NCI-H446 (cell line): ENCODE data around the gene TBXAS1.

Experiments used
- DNase-seq, 2 experiments: peaks; one replicate each; lab custom pipeline; 2025; lab: John Stamatoyannopoulos, UW

Gene TBXAS1

GRCh38 chr7:139976838-139977656 lies 148.0 kb downstream of the TBXAS1 start:
- DNase-seq, result no peak

- no peak for DNase-seq
Observed at GRCh38 chr7:139981511-139981895, 152.4 kb downstream of the TBXAS1 start.

GRCh38 chr7:139982927-139983920 lies 154.2 kb downstream of the TBXAS1 start:
- DNase-seq, result no peak

GRCh38 chr7:139984642-139985539 lies 155.8 kb downstream of the TBXAS1 start:
- no peak for DNase-seq

GRCh38 chr7:139985811-139986210 lies 156.7 kb downstream of the TBXAS1 start:
- no peak for DNase-seq

GRCh38 chr7:139987691-139988516 lies 158.8 kb downstream of the TBXAS1 start:
- no peak for DNase-seq

- DNase-seq, result no peak
Observed at GRCh38 chr7:139989366-139990141, 160.5 kb downstream of the TBXAS1 start.

- no peak for DNase-seq
Observed at GRCh38 chr7:139990142-139990535, 161.1 kb downstream of the TBXAS1 start.

- no peak for DNase-seq
Observed at GRCh38 chr7:139990571-139991268, 161.7 kb downstream of the TBXAS1 start.

- DNase-seq, result no peak
Observed at GRCh38 chr7:139991269-139991666, 162.2 kb downstream of the TBXAS1 start.

- no peak for DNase-seq
Observed at GRCh38 chr7:139991911-139992310, 162.8 kb downstream of the TBXAS1 start.

- no peak for DNase-seq
Observed at GRCh38 chr7:139992353-139993044, 163.4 kb downstream of the TBXAS1 start.

GRCh38 chr7:139993169-139993568 lies 164.1 kb downstream of the TBXAS1 start:
- no peak for DNase-seq

- DNase-seq, result no peak
Observed at GRCh38 chr7:139993592-139993991, 164.5 kb downstream of the TBXAS1 start.

GRCh38 chr7:139994356-139994755 lies 165.3 kb downstream of the TBXAS1 start:
- DNase-seq, result no peak

GRCh38 chr7:139995017-139995915 lies 166.2 kb downstream of the TBXAS1 start:
- DNase-seq, result no peak

GRCh38 chr7:139998572-139998971 lies 169.5 kb downstream of the TBXAS1 start:
- DNase-seq, result no peak

- no peak for DNase-seq
Observed at GRCh38 chr7:139999516-139999915, 170.5 kb downstream of the TBXAS1 start.
